Measurements from ENCODE around the gene NRSN2.
"Not testable (repeated sequence)": the region's sequence is repeated elsewhere in the genome, so short reads cannot be mapped to it uniquely, and the experiment has no call there.

The NRSN2 gene

GRCh38 chr20:325045-325888 lies 21.6 kb upstream of the NRSN2 start, which contains the start of gene SOX12:
Gene SOX12, plus strand, starts transcription at chr20:325552. Its CDS starts 373 bp downstream, at chr20:325925.
- in situ Hi-C loops (cut with HindIII; ENCODE audit: low sequenced_read_pairs) = no loop called here

- in situ Hi-C loops (cut with HindIII; ENCODE audit: low sequenced_read_pairs) = no loop called here
Measured at GRCh38 chr20:325889-326644, 20.8 kb upstream of the NRSN2 start.

DNA sequence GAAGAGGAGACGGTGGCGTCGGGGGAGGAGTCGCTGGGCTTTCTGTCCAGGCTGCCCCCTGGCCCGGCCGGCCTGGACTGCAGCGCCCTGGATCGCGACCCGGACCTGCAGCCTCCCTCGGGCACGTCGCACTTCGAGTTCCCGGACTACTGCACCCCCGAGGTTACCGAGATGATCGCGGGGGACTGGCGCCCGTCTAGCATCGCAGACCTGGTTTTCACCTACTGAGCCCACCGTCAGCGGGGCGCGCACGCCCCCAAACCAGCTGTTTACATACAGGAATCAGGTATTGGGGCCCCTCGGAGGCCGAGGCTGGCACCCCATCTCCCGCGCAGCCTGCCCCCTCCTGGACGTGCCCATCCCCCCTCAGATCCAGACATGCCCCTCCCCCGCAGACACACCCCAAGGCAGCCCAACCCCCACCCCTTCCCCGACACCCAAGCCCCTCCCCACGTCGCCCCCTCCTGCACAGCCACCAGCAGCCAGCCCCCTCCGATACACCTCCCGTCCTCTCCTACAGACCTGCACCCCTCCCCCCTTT lies 20.2 kb upstream of the NRSN2 start:
- in situ Hi-C loops (cut with HindIII; ENCODE audit: low sequenced_read_pairs) = no loop called here

- in situ Hi-C loops (cut with HindIII; ENCODE audit: low sequenced_read_pairs) = no loop called here
Measured at GRCh38 chr20:327186-328026, 19.5 kb upstream of the NRSN2 start.

- in situ Hi-C loops (cut with HindIII; ENCODE audit: low sequenced_read_pairs) = no loop called here
Measured at GRCh38 chr20:328027-328974, 18.6 kb upstream of the NRSN2 start.

- in situ Hi-C loops (cut with HindIII; ENCODE audit: low sequenced_read_pairs) = no loop called here
Measured at GRCh38 chr20:328975-329695, 17.8 kb upstream of the NRSN2 start.

DNA sequence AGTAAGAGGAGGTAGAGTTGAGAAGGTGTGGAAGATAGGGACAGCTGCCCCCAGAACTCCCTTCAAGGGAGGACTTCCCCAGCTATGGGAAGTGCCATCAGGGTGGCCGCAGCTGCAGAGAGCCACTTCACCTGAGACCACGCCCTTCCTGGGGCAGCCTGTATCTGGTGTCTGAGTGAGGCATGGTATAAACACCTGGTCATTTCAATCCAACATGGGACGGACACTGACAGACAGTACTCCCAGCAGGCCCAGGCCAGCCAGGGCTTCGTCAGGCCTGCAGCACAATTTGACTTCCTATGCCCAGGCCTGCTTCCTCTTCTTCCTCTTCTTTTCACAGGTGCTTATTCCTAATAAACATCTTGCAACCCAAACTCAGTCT lies 17.1 kb upstream of the NRSN2 start:
- in situ Hi-C loops (cut with HindIII; ENCODE audit: low sequenced_read_pairs) = no loop called here

DNA sequence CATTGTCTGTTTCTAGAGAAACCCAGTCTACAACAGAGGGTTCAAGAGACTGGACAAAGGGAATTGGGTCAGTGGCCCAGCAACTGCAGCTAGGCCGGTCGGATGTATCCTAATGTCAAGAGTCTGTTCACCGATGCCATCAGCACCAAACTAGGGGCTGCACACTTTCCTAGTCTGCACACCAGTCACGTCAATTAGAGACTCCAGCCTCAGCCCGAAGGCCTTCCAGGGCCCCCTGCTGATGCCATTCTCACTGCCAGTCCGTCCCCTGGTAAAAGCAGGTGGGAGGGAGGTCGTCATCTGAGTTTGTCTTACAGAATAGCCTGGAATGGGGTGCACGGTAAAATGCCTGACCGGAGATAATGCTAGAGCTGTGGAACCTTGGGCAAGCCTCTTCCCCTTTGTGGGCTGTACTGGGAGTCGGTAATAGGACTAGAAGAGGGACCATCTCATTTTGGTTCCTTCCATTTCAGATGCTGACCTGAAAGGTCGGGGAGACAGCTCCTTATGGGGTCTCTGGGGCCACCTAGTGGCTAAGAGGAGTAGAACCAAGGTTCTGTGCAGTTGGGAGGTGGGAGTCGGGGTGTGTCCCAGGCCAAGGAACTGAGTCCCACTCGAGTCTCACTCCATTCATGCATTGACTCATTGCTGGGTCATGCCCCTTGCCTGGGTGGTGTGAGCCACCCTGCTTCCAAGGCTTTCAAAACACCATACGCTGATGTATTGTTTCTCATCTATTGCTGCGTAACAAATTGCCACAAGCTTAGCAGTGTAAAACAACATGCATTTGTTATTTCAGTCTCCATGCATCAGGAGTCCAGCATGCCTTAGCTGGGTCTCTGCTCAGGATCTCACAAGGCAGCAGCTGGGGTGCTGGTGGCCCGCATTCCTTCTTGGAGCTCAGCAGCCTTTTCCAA lies 16.4 kb upstream of the NRSN2 start:
- in situ Hi-C loops (cut with HindIII; ENCODE audit: low sequenced_read_pairs) = no loop called here

GRCh38 chr20:334578-334977 lies 12.3 kb upstream of the NRSN2 start:
- in situ Hi-C loops (cut with HindIII; ENCODE audit: low sequenced_read_pairs) = no loop called here

GRCh38 chr20:336040-336439 lies 10.9 kb upstream of the NRSN2 start:
- in situ Hi-C loops (cut with HindIII; ENCODE audit: low sequenced_read_pairs) = not testable (repeated sequence)

DNA sequence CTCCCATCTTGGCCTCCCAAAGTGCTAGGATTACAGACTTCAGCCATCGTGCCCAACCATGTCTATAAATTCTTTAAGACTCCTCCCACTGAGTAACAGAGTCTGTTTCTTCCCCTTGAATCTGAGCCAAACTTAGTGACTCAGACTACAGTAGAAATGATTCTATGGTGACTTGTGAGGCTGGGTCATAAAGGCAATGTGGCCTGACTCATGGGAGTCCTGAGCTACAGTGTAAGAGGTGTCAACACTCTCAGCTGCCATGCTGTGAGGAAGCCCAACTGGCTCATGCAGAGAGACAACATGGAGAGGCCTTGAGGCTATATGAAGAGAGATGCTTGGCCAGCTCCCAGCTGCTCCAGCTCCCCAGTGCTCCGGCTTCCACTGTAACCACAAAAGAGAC lies 5.2 kb upstream of the NRSN2 start:
- in situ Hi-C loops (cut with HindIII; ENCODE audit: low sequenced_read_pairs) = no loop called here

DNA sequence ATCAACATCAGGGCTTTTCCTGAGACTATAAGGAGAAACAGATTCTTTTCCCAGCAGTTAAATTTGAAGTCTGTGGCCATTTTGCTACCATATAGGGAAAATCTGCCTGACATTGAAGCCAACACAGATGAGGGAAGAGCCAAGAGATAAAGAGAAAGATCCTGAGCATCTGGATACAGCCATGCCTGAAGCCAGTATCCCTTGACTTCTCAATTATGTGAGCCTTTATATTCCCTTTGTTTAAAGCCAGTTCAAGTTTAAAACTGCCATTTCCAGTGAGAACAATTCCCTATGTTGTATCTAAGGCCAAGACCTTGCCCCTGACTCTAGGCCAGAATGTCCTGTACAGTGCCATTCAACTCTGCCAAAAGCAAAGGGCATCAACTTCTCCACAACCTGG lies 3.8 kb upstream of the NRSN2 start:
- in situ Hi-C loops (cut with HindIII; ENCODE audit: low sequenced_read_pairs) = no loop called here

DNA sequence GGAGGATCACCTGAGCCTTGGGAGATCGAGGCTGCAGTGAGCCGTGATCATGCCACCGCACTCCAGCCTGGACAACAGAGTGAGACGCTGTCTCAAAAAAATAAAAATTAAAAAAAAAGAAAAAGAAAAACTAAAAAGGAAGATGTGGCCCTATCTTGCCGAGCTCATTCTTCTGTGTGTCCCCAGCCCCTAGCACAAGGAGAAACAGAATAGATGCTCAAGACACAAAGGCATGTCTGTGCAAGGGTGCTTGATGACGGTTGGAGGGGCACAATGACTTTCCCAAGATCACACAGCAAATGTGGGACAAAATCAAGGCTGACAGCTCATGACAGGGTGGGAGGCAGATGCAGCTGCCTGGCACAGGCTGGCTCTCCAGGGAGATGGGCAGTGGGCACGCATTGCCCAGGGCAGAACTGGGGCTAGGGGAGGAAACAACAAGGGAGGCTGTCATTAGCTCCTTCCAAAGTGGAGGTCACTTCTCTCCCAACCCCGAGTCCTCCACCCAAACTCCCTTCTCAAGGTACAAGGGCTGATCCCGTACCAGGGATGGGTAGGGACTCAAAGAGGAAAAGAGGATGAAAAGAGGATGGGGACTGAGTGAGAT lies 775 bp upstream of the NRSN2 start:
- in situ Hi-C loops (cut with HindIII; ENCODE audit: low sequenced_read_pairs) = no loop called here

DNA sequence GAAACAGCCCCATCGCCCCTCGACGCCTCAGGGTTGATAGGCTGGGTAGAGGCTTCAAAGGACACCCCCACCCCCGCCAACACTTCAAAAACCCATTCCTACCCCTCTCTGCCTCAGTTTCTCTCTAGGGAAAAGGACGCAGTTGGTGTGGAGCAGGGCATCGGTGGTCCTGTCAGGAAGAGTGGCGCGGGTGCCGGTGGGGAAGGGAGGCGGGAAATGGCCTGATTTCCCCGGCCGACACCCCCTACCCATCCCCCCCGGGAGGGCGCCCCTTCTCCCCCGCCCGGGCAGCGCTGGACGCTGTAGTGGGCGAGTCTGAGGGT lies 367 bp downstream of the NRSN2 start:
- in situ Hi-C loops (cut with HindIII; ENCODE audit: low sequenced_read_pairs) = no loop called here

GRCh38 chr20:347640-348484 lies 951 bp downstream of the NRSN2 start:
- in situ Hi-C loops (cut with HindIII; ENCODE audit: low sequenced_read_pairs) = no loop called here

- in situ Hi-C loops (cut with HindIII; ENCODE audit: low sequenced_read_pairs) = no loop called here
Measured at GRCh38 chr20:348972-349841, 2.3 kb downstream of the NRSN2 start.

Data from DLD1 (cell line).